ENCODE results near the gene HCRT.

DNA sequence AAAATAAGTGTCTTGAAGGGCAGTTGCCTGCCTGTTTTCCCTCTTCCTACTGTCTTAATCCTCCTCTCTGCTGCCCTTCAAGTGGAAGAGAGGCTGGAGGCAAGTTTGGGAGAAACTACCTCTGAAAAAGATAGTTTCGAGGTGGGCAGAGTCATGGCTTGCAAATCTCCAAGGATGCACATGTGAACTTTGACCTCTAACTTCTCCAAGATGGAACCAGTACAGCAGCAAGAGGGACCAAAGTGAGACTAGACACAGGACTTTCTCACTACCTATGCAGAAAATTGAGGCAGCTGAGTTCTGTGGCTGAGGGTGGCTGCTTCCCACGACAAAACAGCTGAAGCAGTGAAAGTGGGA lies 3.4 kb downstream of the HCRT start:
- TF ChIP-seq TEAD4 (IDR thresholded peaks at IDR 0.05; ENCODE audit: low read depth, low read length) (no peak), RNF2 (IDR thresholded peaks at IDR 0.05; ENCODE audit: borderline replicate concordance, low read depth, low read length, missing control alignments, poor library complexity, severe bottlenecking) (no peak)
- TF ChIP-seq, protein P1, sequence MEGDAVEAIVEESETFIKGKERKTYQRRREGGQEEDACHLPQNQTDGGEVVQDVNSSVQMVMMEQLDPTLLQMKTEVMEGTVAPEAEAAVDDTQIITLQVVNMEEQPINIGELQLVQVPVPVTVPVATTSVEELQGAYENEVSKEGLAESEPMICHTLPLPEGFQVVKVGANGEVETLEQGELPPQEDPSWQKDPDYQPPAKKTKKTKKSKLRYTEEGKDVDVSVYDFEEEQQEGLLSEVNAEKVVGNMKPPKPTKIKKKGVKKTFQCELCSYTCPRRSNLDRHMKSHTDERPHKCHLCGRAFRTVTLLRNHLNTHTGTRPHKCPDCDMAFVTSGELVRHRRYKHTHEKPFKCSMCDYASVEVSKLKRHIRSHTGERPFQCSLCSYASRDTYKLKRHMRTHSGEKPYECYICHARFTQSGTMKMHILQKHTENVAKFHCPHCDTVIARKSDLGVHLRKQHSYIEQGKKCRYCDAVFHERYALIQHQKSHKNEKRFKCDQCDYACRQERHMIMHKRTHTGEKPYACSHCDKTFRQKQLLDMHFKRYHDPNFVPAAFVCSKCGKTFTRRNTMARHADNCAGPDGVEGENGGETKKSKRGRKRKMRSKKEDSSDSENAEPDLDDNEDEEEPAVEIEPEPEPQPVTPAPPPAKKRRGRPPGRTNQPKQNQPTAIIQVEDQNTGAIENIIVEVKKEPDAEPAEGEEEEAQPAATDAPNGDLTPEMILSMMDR (IDR thresholded peaks at IDR 0.05; ENCODE audit: control extremely low read depth in 1 of 3, insufficient read depth in 1 of 3, low read depth in 1 of 3, low read length in 3 of 3), result no peak
- TF ChIP-seq, protein P2, sequence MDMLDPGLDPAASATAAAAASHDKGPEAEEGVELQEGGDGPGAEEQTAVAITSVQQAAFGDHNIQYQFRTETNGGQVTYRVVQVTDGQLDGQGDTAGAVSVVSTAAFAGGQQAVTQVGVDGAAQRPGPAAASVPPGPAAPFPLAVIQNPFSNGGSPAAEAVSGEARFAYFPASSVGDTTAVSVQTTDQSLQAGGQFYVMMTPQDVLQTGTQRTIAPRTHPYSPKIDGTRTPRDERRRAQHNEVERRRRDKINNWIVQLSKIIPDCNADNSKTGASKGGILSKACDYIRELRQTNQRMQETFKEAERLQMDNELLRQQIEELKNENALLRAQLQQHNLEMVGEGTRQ (IDR thresholded peaks at IDR 0.05; ENCODE audit: low read length), result no peak

All from H1 (cell line).